GM12873 (cell line): ENCODE measurements around the gene ALDH1A2.

ENCODE experiments used
- TF ChIP-seq, protein P1 (sequence below): IDR thresholded peaks from 2 replicates; pipeline ENCODE4 v1.5.1; 2012; ENCODE audit warnings: low read depth, mild to moderate bottlenecking, moderate library complexity, low read length, control low read depth; ENCODE audit not compliant: insufficient read depth; ENCODE audit errors: missing control alignments

ALDH1A2 gene

DNA sequence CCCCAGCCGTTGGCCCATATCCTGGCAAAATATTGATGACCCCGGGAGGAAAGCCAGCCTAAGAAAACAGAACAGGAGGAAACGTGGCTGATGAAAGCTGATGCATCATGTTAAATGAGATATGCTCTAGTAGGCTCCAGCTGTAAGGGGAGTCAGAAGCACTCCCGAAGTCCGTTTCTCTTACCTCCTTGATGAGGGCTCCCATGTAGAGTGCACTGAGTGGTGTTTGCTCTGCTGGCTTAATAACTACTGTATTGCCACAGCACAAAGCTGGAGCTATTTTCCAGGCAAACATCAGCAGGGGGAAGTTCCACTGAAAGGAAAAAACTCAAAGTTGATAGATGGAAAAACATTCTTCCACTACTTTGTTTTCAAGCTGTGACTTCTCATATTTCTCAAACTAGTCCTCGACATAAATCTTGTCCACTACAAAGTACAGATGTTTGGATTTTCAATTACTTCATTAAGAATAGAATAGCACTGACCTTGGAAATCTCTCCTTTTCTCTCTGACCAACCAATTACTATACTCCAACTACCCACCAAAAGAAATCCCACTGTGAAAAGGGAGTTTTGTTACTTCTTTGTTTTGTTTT, 72.7 kb downstream of the ALDH1A2 start:
- TF ChIP-seq, protein P1, sequence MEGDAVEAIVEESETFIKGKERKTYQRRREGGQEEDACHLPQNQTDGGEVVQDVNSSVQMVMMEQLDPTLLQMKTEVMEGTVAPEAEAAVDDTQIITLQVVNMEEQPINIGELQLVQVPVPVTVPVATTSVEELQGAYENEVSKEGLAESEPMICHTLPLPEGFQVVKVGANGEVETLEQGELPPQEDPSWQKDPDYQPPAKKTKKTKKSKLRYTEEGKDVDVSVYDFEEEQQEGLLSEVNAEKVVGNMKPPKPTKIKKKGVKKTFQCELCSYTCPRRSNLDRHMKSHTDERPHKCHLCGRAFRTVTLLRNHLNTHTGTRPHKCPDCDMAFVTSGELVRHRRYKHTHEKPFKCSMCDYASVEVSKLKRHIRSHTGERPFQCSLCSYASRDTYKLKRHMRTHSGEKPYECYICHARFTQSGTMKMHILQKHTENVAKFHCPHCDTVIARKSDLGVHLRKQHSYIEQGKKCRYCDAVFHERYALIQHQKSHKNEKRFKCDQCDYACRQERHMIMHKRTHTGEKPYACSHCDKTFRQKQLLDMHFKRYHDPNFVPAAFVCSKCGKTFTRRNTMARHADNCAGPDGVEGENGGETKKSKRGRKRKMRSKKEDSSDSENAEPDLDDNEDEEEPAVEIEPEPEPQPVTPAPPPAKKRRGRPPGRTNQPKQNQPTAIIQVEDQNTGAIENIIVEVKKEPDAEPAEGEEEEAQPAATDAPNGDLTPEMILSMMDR = no peak

DNA sequence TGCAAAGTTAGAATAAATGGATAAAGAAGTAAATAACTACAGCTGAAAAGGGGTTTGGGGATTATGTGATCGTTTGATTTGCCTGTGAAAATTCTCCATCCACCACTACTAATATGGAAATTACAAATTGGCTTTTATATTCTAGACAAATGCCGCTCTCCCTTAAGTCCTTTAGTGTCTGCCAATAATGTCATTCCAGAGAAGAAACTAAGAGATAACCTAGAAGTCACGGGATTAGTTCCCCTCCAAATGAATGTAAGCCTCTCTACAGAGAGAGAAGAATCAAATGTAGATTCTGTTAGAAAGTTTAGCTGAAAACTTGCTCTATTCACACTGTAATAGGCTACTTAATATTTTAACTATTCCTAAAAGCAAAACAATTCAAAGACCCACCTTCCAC, 92.0 kb downstream of the ALDH1A2 start:
- TF ChIP-seq, protein P1 = no peak

DNA sequence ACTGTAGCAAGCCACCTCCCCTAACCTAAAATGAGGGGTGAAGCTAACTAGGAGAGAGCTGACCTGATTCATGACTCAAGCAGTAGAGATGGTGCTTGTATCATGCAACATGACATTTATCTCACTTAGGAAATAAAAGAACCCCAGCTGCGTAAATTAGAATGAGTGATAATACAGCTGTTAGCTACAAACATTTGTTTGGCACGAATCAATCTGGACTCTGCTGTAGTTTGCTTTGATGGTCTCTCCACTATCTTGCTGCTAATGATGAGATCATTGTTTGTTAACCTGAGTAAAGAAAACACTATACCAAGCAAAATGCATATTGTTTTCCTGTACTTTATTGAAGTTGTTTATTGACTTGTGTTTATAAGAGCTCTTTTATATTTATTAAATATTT, 92.6 kb downstream of the ALDH1A2 start:
- TF ChIP-seq, protein P1 = no peak

DNA sequence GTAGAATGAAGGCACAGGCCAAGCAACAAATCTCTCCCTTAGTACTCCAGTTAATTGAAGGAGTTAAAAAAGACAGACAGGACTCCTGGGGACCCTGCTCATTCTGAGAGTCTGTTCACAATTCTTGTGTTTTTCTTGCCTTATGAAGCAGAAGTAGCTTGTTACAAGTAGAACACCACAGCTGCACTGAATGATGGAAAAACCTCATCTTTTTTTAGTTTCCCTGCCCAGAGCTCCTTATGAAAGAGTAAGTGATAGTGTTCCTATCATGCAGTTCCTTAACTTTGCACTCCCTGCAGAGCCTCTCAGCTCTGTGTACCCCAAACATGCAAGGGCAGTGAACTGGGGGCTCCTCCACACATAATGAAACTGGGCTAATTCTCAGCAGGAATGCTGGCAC, 95.5 kb downstream of the ALDH1A2 start:
- TF ChIP-seq, protein P1 = no peak

DNA sequence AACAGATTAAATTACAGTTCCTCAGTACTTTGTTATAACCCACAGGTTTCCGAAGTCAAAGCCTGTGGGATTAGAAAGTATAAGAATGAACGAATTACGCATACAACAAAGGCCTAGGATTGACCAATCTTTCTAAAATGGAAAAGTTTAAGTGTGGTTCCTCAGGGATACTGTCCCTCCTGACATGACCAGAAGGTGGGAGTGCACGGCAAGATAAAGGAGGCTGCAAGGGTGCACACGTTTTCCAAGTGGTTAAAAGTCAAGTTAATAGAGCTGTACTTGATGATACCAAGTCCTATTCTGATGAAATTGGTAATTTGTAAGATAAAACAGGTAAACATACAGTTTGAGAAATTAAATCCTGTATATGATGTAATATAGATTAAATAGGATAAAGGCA, 96.2 kb downstream of the ALDH1A2 start:
- TF ChIP-seq, protein P1 = no peak

DNA sequence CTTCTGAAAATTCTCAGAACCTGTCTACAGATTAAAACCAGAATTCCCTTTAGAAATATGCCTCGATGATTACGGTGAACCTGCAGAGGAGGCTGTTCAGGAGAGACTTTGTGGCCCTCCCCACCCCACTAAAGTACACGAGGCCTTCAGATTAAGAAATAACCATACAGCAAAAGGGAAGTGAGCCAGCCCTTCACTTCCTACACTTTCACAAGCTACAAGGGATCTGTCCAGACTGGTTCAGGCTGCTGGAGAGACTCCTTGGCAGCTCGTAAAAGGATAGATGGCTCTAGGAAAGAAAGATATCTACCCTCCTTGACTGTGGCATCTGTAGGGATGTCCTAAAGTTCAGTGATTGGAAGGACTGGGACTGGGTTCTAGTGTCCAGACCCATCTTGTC, 102.6 kb downstream of the ALDH1A2 start:
- TF ChIP-seq, protein P1 = no peak

DNA sequence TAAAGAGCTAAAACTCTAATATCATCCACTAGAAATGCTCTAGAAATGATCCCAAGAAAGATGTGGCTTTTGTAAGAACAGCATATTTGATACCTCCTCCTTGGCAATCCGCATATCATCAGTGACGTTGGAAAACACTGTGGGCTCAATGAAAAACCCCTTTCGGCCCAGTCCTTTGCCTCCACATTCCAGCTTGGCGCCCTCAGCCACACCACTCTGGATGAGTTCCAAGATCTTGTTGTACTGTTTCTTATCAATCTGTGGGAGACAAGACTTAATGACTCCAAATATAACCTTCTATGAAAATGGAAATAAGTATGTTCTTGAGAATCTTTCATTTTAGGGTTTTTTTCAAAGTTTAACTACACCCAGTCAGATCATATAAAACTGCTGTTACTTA, 103.6 kb downstream of the ALDH1A2 start:
- TF ChIP-seq, protein P1 = no peak

DNA sequence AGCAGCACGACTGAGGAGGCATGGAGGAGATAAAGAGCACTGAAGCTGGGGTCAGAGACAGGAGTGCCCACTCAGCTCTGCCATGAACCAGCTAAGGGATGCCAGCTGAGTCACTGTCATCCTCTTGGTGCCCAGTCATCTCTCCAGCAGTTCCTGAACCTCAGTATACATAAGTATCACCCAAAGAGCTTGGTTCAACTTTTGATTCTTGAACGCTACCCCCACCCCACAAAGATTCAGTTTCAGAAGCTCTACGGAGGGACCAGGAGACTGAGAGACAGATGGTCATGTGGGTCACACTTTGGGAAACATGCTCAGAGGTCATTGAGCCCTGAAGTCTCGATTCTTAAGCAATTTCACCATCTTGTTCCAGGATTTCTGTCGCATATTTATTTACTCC, 108.4 kb downstream of the ALDH1A2 start:
- TF ChIP-seq, protein P1 = no peak
